NCI-H187 treated with DMSO at 0.1 percent for 48 hours (cell line): Measurements from ENCODE around the gene HDAC4.

Experiments used
- DNase-seq: peaks from one replicate; lab custom pipeline; 2025; lab: John Stamatoyannopoulos, UW

The HDAC4 gene

DNA sequence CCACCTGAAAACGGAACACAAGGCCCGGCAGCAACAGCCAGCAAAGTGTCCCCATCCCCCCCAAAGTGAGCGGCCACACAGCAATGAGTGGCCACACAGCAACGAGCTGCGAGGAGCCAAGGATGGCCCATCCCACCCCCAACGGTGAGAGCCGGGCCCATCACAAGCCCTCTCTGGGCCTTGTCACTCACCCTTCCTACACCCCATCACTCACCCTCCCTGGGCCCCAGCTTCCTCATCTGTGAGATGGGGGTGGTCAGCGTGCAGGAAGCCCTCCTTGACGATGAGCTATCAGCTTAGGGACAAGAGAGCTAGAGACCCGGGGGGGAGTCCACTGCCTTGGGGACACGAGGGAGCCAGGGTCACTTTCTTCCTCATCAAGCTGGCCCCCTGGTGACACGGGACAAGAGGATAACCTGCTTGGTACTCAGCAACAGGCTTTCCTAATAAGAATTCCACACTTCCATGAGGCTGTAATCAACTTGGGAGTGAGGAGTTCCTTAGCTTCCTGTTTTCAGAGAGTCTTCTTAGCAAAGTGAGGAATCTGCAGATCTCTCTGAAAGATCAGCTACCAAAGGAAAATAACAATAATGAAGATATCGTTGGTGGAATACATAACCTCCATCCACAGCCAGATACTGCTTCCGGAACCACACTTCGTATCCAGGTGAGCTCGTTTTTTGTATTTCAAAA lies 92.8 kb downstream of the HDAC4 start:
- DNase-seq, result no peak

GRCh38 chr2:239307221-239307569 lies 93.6 kb downstream of the HDAC4 start:
- no peak for DNase-seq

GRCh38 chr2:239306274-239307220 lies 94.3 kb downstream of the HDAC4 start:
- no peak for DNase-seq

DNA sequence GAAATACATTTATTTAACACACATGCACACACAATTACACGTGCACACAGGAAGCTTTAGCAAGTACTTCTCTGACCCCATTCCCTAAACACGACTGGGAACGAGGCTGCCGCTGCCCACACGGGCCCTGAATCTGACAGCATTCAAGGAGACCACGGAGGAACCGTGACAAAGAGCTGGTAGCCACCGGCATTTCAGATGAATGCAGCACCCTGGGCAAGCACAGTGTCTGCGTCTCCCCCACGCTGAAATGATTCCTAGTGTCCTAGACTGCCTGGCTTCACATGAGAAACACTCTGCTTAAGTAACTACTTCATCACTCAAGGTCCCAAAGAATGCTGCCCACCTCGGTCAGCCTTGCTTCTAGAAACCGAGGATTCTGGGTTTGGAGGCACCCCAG lies 95.0 kb downstream of the HDAC4 start:
- no peak for DNase-seq

- no peak for DNase-seq
Observed at GRCh38 chr2:239305222-239305575, 95.6 kb downstream of the HDAC4 start.

GRCh38 chr2:239304533-239305221 lies 96.1 kb downstream of the HDAC4 start:
- DNase-seq, result no peak

GRCh38 chr2:239303711-239304532 lies 96.9 kb downstream of the HDAC4 start:
- no peak for DNase-seq

- no peak for DNase-seq
Observed at GRCh38 chr2:239302808-239303557, 97.8 kb downstream of the HDAC4 start.

DNA sequence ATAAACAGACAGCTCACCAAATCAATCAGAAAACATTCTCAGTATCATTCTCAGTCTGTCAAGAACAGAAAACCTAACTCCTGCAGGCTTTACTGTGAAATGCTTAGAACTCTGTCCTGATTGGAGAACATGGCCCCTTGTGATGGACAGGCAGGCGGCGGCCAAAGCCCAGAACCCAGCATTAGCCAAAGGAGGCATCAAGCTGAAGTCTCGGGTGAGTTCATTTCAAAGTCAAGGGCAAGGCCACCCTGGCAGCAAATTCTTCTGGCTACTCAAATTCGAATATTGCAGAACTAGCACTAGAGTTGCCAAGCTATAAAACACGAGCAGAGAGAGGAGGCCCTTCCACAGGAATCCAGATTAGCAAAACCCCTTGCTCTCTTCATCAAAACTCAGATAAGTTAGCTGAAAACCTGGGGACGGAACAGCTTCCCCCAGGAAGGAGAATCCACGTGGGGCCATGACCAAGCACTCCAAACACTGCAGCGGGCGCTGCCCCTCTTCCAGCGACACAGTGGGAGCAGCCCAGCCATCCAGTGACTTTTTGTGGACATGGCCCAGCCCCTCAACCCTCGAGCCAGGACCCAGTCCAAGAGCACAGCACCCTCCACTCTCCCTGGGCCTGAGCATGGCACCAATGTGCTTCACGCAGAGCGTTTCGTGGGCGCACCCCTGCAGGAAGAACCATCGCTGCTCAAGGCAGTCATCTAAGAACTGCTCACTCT lies 98.6 kb downstream of the HDAC4 start:
- no peak for DNase-seq

DNA sequence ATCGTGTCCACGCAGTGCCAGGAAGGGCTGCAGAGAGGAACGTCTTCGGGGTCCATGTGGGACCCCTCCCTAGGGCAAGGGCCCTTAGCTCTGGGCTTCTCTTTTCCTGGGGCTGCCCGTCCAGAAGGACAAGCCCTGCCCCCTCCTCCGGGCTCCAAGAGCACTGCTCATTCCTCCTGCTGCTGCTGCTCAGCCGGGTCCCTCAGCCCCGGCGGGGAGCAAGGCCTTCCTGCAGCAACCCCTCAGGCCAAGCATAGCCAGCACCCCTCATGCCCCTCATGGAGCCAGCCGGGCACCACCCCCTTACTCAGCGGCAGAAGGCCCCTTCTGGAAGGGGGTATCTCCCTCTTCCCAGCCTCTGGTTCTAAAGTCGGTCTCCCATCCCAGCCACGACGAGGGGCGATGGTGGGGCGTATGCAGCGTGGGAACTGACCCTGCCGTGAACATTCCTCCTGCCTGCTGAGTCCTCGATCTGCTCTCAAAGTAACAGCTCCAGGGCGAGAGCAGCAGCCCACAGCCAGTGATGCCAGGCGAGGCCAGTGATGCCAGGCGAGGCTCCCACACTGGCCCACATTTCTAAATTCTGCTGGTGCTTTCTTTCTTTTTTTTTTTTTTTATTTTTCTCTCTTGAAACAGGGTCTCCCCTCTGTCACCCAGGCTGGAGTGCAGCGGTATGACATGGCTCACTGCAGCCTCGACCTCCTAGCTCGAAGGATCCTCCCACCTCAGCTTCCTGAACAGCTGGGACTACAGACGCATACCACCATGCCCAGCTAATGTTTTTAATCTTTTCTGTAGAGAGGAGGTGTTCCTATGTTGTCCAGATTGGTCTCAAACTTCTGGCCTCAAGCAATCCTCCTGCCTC lies 99.7 kb downstream of the HDAC4 start:
- no peak for DNase-seq

DNA sequence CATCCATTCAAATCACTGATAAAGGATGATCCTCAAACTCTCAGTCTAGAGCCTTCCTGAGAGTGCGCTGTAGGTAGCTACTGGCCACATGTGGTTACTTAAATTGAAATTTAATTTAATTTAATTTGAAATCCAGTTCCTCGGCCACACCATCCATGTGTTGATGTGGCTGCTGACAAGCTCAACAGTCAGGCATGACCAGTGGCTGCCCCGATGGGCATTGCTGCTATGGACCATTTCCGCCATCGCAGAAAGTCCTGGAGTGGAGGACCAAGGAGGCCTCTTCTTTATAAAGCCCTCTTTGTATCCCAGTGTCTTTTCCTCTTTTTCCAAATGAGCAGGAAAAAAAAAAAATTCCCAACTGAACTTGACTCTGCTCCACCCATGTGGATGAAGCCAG lies 100.6 kb downstream of the HDAC4 start:
- no peak for DNase-seq

- DNase-seq, result no peak
Observed at GRCh38 chr2:239299218-239299939, 101.4 kb downstream of the HDAC4 start.

- no peak for DNase-seq
Observed at GRCh38 chr2:239298116-239298804, 102.6 kb downstream of the HDAC4 start.

DNA sequence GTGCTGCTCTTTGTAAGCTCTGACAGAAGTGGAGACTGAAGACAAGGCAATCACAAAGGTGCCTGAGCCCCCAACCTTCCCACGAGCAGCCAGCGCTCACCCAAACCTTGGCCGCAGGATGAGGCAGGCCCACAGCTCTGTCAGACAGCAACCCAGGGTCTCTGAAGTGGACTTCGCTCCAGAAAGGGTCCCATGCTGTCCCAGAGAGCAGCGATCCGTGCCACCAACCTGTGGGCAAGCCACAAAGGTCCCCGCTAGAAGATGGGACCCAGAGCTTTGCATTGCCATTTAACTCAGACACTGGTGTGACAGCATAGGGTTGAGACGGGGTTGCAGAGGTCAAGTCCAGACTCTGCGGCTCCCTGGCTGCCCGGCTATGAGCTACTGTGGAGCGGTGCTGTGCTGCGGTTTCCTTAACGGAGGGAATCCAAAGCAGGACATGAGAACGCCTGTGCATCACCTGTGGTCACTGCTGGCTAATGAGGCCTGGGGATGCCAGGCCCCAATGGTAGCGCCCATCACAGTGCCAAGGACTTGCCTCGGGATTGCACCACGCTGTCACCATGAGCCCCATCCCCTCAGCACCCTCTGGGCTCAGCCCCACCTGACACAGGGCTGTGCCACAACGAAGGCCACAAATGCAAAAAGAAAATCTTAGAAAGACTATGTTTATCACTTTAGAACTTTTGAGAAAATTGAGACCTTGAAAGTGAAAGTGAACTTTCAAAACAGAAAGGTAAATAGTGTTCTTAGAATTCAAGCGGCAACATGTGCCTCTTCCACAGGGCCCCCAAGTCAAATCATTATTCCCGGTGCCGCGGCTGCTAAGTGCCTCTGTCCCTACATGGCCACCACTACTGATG lies 103.4 kb downstream of the HDAC4 start:
- no peak for DNase-seq

- DNase-seq, result no peak
Observed at GRCh38 chr2:239296020-239296932, 104.5 kb downstream of the HDAC4 start.

DNA sequence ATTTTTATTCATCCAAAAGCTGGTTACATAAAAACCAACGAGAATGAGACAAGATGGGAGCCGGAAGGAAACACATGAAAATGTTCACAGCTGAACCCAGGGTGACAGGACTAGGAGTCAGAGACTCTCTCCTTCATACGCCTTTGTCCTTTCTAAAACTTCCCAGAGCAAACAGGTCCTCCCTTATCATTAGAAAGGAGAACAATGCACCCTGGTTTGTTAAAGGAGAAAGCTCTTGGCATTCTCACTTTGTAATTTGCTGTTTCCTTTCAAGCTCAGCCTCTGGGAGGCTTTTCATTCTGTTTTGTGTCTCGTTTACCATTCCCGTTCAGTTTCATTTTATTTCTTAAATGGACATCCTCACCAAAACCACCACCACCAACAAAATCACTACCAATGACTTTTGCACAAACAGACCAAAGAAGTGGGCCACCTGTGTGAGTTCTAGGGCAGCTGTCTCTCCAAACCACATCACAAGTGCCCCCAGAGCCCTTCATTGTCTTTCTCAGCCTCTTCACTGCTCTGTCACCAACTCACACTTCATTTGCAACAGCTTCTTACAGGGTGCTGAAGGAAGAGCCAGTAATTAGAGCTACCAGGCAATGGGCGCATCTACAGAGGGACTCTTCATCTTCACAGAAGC lies 105.3 kb downstream of the HDAC4 start:
- no peak for DNase-seq
